ENCODE results near the gene ASXL2.
"Not testable (repeated sequence)": the region's sequence is repeated elsewhere in the genome, so short reads cannot be mapped to it uniquely, and the experiment has no call there.

Gene ASXL2

DNA sequence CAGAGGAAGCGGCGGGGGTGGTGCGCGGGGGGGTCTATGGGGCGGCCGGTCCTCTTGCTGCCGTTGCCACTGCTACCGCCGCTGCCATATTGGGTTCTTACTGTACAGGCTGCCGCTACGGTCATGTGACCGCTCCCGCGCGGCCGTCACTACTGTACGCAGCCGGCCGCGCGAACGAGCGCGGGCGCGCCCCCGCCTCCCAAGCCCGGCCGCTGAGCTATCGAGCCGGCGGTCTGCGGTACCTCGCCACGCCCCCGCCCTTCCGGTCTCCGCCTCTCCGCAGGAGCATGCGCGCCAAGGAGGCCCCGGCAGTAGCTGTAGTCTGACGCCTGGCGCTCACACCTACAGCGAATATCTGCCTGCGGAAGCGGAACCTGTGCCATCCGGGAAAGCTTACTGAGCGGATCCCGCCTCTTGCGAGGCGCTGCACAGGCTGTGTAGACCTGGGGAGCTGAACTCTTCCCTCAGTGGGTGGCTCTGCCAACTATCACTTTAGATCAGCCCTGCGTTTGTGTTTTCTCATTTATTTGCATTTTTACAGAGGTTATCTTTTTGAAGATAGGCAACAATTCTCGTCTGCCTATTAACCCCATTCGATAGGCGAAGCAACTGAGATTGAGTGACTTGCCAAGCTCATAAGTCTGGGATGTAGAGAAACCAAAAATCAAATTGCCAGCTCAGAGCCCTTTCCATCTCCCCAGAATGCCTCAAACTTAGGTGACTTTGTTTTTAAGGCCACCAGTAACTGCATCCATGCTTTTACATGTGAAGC is at the start of gene ASXL2:
Gene ASXL2, minus strand, starts transcription at position 127 of the 772 bp plus-strand sequence. CDS start 265 bp downstream, outside the sequence.
- FAIRE-seq, result peak; percentile 57
- peak; percentile 96 for DNase-seq (ENCODE audit: low spot score)

DNA sequence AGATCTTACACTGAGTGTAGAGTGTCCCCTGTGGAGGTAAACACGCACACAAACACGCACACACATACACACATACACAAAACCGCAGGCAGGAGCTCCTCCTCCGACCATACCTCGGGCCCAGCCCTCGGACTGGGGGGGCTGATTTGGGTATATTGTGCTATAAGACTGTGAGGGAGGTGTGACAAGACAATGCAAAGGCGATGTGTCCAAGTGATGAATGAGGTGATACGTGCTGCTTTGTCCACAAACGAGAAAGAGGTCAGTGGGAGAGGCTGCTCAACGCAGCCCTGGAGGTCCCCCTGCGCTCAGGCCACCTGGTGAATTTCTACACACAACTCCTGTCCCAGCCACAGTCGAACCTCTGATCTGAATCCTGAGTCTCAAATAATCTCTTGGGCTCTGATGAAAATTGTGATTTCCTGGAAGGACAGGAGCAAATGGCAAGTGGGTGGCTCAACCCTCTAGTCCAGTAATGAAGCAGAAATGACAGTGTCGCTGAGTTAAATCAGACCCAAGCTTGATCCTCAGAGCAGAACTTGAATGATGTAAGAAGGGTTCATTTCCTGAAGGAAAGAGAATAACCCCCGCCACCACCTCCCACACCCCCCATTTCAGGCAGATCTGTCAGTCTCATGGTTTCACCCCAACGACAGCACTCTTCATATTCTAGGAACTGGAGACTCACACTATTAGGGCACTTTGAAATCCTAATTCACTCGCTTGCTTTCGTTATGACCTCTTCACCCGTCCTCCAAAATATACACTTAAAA is 48.9 kb upstream of the ASXL2 start:
- no peak for DNase-seq (ENCODE audit: low spot score)
- FAIRE-seq, result no peak

DNA sequence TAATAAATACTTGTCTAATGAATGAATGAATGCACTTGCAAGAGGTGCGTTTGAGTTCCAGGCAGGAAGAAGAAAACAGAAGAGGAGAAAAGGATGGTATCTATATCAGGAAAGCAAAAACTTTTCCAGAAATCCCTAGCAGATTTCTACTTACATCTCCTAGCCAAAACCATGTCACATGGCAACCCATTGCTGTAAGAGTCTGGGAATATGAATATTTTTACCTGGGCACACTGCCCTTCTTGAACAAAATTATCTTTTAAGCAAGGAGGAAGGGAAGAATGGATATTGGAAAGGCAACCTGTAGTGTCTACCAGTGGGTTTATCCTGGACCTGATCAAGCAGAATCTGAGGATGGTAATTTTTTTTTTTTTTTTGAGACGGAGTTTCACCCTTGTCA is 44.2 kb upstream of the ASXL2 start:
- DNase-seq (ENCODE audit: low spot score), result no peak
- no peak for FAIRE-seq

DNA sequence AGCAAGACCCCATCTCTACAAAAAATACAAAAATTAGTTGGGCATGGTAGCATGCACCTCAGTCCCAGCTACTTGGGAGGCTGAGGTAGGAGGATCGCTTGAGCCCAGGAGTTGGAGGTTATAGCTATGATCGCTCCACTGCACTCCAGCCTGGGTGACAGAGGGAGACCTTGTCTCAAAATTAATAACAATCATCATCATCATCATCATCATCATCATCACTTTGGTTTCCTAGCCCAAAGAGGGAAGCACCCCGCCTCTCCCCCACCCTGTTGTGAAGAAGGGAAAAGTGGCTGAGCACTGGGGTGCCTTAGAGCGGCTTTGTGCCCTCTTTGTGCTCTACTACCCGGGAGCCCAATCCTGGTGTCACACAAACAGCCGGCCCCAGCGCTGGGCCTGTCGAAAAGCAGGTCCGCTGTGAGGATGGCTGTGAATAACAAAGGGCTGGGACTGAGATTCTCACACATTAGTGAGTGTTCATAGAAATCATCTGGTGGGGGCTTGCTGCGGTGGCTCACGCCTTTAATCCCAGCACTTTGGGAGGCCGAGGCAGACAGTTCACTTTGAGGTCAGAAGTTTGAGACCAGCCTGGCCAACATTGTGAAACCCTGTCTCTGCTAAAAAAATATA is 42.6 kb upstream of the ASXL2 start:
- DNase-seq (ENCODE audit: low spot score) (no peak), FAIRE-seq (no peak)

DNA sequence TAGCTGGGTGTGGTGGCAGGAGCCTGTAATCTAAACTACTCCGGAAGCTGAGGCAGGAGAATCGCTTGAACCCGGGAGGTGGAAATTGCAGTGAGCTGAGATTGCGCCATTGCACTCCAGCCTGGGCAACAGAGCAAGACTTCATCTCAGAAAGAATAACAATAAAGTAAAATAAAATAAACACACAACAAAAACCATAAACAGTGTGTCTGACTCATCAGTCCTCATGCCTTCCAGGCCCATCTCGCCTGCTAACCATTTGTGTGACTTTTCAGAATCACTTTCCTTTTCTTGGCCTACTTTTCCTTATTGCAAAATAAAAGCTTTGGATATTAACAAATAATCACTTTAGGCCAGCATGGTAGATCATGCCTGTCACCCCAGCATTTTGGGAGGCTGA is 42.0 kb upstream of the ASXL2 start:
- FAIRE-seq (no peak), DNase-seq (ENCODE audit: low spot score) (no peak)

DNA sequence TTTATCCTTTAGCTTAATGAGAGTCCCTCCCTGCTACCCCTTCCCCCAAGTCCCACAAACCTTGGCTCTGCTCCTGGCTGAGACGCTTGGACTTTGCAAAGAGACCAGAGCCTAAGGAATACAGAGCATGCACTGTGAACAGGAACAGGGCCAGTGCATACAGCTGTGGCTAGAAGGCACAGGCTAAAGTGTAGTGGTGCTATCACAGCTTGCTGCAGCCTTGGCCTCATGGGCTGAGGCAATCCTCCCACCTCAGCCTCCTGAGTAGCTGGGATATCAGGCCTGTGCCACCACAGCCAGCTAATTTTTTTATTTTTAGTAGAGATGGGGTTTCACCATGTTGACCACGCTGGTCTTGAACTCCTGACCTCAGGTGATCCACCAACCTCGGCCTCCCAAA is 39.5 kb upstream of the ASXL2 start:
- no peak for DNase-seq (ENCODE audit: low spot score)
- FAIRE-seq, result no peak

DNA sequence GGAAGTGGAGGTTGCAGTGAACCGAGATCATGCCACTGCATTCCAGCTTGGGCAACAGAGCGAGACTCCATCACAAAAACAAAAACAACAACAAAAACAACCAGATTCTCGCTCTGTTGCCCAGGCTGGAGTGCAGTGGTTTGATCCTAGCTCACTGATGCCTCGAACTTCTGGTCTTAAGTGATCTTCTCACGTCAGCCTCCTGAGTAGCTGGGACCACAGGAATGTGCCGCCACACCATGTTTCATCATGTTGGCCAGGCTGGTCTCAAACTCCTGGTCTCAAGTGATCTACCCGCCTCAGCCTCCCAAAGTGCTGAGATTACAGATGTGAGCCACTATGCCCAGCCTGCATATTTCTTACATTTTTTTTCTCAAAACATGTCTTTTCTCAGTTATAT is 39.1 kb upstream of the ASXL2 start:
- DNase-seq (ENCODE audit: low spot score); FAIRE-seq: not testable (repeated sequence)

DNA sequence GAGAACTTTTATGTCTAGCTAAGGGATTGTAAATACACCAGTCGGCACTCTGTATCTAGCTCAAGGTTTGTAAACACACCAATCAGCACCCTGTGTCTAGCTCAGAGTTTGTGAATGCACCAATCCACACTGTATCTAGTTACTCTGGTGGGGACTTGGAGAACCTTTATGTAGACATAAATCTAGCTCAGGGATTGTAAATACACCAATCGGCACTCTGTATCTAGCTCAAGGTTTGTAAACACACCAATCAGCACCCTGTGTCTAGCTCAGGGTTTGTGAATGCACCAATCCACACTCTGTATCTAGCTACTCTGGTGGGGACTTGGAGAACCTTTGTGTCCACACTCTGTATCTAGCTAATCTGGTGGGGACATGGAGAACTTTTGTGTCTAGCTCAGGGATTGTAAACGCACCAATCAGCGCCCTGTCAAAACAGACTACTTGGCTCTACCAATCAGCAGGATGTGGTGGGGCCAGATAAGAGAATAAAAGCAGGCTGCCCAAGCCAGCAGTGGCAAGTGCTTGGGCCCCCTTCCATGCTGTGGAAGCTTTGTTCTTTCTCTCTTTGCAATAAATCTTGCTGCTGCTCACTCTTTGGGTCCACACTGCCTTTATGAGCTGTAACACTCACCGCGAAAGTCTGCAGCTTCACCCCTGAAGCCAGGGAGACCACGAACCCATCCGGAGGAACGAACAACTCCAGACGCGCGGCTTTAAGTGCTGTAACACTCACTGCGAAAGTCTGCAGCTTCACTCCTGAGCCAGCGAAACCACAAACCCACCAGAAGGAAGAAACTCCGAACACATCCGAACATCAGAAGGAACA is 37.9 kb upstream of the ASXL2 start:
- DNase-seq (ENCODE audit: low spot score); FAIRE-seq: not testable (repeated sequence)

DNA sequence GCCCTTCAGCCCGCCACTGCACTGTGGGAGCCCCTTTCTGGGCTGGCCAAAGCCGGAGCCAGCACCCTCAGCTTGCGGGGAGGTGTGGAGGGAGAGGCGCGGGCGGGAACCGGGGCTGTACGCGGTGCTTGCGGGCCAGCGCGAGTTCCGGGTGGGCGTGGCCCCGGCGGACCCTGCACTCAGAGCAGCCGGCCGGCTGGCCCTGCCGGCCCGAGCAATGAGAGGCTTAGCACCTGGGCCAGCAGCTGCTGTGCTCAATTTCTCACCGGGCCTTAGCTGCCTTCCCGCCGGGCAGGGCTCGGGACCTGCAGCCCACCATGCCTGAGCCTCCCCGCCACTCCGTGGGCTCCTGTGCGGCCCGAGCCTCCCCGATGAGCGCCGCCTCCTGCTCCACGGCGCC is 37.1 kb upstream of the ASXL2 start:
- DNase-seq (ENCODE audit: low spot score); FAIRE-seq: not testable (repeated sequence)

DNA sequence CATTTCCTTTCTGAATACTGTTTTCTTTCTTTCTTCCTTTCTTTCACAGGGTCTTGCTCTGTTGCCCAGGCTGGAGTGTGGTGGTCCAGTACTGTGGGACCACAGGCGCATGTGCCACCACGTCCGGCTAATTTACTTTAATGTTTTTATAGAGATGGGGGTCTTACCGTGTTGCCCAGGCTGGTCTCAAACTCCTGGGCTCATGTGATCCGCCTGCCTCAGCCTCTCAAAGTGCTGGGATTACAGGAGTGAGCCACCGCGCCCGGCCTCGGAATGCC is 35.3 kb upstream of the ASXL2 start:
- DNase-seq (ENCODE audit: low spot score); FAIRE-seq: not testable (repeated sequence)

DNA sequence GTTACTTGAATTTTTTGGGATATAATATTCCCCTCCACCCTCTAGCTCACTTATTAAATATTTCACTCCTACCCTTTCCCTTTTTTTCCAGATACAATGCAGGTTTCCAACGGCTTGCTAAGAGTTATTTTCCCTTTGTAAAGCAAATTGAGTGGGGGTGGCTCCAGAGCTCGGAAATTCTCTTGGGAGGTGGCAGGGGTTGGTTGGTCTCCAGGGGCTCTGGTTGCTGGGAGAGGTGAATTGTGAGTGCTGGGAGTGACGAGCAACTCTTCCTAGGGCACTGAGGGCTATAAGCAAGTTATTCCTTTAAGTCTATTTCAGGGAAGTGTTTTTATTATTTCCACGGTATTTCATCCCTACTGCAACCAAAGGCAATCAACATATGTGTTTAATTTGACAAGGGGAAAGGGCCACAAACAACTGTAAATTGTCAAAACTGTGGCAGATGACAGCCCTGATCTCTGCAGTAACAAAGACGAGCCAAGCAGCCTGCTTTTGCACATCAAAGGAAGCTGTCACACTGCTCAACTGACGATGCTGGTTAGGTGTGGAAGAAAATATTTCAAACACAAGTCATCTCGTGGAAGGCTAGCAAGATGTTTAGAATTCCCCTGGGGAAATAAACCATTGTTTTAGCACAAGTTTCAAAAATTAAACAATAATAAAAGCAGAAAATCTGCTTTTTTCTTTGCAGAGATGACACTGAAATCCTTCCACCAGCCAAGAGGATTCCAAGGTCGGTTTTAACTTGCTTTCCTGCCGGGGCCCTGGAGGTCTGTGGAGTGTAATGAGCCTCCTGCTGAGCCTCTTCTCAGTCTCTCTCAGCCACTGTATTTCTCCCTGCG is 34.8 kb upstream of the ASXL2 start:
- DNase-seq (ENCODE audit: low spot score) (no peak), FAIRE-seq (no peak)

DNA sequence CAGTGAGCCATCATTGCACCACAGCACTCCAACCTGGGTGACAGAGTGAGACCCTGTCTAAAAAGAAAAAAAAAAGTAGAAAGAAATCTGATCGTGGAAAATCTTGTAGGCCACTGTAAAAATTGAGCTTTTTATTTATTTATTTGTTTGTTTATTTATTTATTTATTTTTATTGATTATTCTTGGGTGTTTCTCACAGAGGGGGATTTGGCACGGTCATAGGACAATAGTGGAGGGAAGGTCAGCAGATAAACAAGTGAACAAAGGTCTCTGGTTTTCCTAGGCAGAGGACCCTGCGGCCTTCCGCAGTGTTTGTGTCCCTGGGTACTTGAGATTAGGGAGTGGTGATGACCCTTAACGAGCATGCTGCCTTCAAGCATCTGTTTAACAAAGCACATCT is 31.3 kb upstream of the ASXL2 start:
- not testable (repeated sequence) for FAIRE-seq; DNase-seq (ENCODE audit: low spot score)

DNA sequence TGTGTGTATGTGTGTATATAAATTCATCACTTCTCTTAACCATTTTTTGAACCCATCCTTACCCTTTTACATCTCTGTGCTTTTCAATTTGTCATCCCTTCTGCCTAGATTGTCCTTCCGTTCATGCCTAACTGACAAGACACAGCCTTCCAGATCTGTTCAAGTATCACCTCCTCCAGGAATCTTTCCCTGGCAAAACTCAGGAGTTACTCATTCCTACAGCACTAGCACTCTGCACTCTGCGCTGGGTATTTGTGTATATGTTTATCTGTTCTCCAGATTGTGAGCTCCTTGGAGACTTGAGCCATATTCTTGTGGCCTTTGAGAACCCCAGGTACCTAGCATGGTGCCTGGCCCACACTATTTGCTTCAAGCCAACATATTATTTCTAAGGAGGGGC is 26.8 kb upstream of the ASXL2 start:
- DNase-seq (ENCODE audit: low spot score), result no peak
- FAIRE-seq, result no peak

DNA sequence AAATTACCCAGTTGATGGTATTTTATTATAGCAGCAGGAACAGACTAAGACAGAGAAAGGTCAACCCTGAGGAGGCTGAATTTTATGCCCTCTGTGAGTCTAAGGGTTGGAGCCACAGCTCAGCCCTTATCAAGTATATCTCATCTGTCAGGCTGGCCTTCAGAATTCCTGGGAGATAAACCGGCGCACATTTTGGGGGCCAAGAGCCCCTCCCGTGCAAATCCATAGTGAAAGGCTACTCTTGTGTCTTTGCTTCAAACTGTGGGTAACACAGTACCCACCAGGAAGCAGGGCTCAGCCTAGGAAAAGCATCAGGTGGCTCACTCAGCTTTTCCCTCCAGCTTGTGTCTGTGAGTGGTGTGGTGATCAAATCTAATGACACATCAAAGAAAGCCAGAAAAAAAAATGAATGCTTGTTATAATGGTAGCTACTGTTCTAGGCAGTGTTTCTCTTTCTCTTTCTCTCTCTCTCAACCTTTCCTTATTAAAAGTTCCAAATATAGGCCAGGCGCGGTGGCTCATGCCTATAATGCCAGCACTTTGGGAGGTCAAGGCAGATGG is 25.0 kb upstream of the ASXL2 start:
- DNase-seq (ENCODE audit: low spot score) (no peak), FAIRE-seq (no peak)

DNA sequence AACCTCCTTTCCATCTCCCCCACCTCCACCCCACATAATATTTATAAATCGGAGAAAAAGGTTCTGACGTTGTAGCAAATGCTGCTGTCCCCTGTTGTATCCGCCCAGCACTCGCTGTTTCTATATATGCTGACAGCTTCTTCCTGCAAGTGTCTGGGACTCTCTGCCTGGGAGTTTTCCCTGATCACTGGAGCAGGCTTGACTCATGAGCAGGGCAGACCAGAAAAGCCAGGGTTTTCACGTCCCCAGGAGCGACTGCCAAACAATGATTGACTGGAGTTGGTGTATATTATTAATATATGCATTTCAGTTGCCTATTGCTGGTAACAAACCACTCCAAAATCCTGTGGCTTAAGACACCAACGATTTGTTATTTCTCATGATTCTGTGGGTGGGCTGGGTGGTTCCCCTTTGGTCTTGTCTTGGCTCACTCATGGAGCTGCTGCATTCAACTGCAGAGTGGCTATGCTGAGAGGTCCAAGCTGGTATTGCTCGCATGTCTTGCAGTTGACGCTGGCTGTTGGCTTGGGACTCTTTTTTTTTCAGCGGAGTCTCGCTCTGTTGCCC is 21.2 kb upstream of the ASXL2 start:
- DNase-seq (ENCODE audit: low spot score) (no peak), FAIRE-seq (no peak)

DNA sequence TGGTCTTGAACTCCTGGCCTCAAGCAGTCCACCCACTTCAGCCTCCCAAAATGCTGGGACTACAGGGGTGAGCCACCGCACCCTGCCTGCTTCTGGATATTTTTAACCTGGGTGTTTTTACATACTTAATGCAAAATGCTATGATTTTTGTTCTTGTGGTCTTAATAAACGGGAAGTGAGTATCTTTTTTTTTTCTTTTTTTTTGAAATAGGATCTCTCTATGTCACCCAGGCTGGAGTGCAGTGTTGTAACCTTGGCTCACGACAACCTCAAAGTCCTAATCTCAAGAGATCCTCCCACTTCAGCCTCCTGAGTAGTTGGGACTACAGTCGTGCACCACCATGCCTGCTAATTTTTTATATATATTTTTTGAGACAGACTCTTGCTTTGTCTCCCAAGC is 19.2 kb upstream of the ASXL2 start:
- FAIRE-seq, result no peak
- DNase-seq (ENCODE audit: low spot score), result no peak

DNA sequence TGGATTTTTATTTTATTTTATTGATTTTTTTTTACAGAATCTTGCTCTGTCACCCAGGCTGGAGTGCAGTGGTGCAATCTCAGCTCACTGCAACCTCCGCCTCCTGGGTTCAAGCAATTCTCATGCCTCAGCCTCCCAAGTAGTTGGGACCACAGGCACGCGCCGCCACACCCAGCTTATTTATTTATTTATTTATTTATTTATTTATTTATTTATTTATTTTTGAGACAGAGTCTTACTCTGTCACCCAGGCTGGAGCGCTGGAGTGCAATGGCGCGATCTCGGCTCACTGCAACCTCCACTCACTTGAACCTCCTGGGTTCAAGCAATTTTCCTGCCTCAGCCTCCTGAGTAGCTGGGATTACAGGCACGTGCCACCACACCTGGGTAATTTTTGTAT is 18.0 kb upstream of the ASXL2 start:
- DNase-seq (ENCODE audit: low spot score); FAIRE-seq: not testable (repeated sequence)

DNA sequence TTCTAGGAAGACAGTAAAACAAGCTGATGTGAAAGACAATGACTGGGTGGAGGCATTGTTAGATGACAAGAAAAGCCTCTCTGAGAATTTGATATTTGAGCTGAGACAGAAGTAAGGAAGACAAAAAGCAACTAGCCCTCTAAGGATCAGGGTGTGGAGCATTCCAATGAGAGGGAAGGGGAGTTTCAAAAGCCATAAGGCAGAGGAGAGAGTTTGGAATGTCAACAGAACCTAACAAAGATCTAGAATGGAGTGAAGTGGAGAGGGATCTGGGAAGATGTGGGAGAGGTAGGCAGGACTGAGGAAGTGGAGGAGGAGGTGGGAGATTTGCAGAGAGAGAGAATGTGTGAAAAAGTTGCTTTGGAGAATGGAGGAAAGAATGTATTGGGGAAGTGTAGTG is 17.3 kb upstream of the ASXL2 start:
- FAIRE-seq, result no peak
- DNase-seq (ENCODE audit: low spot score), result no peak

DNA sequence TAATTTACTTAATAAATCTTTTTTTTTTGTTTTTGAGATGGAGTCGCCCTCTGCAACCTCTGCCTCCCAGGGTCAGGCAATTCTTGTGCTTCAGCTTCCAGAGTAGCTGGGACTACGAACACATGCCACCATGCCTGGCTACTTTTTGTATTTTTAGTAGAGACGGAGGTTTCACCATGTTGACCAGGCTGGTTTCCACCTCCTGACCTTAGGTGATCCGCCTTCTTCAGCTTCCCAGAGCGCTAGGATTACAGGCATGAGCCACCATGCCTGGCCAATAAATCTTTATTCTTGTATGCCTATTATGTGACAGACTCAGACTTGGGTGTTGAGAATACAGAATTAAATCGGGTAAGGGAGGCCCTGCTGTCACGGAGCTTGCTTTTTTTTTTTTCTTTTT is 16.7 kb upstream of the ASXL2 start:
- DNase-seq (ENCODE audit: low spot score) (no peak), FAIRE-seq (no peak)

All from RCC 7860 (cell line).